GM18870 (cell line): ENCODE measurements around the gene H2BW2.
A peak's percentile ranks its signal among the peaks of the same experiment; 100 is the strongest.
"Not testable (repeated sequence)": the region's sequence is repeated elsewhere in the genome, so short reads cannot be mapped to it uniquely, and the experiment has no call there.

ENCODE experiments used
- ATAC-seq: cut with Tn5 transposase; IDR thresholded peaks from one replicate; pipeline ENCODE4 v1.9.1; 2021; ENCODE audit warnings: moderate library complexity; ENCODE audit not compliant: unreplicated experiment

H2BW2 gene

GRCh38 chrX:104039689-104040505 is at the start of gene H2BW2:
Gene H2BW2, plus strand, starts transcription at chrX:104039956. Its CDS starts 39 bp downstream, at chrX:104039995.
- ATAC-seq: no peak

DNA sequence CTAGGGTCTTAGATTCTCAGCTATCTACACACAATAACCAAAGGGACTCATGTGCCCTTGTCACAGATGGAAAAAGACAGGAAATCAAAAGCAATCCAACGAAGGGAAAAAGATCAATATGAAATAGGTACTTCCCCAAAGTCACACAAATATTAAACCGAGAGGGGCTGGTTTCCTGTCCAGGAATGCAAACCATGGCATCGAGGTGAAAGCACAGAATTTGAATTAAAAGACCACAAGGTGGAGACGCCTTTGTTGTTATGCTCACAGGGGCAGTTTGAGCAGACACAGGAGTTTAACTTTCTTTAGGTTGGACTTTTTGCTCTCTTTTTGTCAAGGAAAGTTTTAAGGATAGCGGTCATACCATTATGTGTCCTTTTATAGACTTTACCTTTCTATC is 40.5 kb upstream of the H2BW2 start:
- peak; percentile 71 for ATAC-seq

DNA sequence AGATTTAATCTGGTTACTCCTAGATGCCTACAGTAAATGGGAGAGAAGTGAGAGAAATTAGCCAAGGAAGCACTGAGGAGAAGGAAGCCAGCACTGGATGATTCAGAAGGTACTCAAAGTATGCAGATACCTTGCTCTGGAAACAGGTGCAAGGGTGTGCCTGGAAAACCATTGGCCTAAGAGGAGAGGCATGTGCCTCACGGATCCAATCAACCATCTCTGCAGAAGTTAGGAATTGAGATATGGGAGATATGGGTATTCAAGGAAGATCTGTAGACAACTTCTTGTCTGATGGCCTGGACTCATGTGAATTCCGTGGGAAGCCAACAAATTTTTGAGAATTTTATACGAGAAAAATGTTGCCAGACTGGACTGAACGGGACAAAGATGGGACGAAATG is 30.9 kb upstream of the H2BW2 start:
- no peak for ATAC-seq

DNA sequence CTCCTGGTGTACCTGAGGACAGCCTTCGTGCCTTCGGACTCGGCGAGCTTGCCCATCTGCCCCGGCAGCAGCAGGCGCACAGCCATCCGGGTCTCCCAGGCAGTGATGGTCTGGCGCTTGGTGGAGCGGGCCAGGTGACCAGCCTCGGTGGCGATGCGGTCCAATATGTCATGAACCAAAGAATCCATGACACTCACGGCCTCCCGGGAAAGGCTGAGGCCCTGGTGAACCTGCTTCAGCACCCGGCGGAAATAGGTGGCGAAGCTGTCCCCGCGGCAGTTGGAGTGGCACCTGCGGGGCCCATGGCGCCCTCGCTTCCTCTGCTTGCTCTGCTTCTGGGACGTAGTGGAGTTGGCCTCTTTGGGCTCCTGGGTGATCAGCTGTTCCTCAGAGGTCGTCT is 26.6 kb upstream of the H2BW2 start:
- no peak for ATAC-seq

DNA sequence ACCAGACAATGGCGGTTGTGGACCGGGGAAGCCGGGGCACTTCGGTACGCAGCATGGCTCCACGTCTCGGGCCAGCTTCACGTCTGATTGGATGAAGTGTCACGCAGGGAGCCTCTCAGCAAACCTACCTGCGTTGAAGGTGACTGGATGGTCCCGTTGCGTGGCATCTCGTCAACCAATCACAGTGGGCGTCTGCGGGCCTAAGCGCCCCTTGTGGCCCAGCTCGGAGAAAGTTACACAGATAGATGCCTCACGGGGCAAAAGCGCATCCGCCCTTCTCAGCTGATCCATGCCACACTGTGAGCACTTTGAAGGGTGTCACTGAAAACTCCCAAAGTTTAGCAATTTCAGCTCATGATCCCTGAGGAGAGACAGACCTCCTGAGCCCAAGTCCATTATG is 26.1 kb upstream of the H2BW2 start, which contains the start of gene H2BW1:
Gene H2BW1, minus strand, starts transcription at position 103 of the 400 bp plus-strand sequence. CDS start 132 bp downstream, outside the sequence.
- no peak for ATAC-seq

DNA sequence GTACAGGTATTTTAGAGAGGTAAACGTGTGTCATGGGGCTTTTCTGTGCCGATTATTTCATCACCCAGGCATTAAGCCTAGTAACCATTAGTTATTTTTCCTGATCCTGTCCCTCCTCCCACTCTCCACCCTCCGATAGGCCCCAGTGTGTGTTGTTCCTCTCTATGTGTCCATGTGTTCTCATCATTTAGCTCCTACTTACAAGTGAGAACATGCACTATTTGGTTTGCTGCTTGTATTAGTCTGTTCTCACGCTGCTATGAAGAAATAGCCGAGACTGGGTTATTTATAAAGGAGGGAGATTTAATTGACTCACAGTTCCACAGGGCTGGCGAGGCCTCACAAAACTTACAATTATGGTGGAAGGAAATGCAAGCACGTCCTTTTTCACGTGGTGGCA is 24.2 kb upstream of the H2BW2 start:
- not testable (repeated sequence) for ATAC-seq

DNA sequence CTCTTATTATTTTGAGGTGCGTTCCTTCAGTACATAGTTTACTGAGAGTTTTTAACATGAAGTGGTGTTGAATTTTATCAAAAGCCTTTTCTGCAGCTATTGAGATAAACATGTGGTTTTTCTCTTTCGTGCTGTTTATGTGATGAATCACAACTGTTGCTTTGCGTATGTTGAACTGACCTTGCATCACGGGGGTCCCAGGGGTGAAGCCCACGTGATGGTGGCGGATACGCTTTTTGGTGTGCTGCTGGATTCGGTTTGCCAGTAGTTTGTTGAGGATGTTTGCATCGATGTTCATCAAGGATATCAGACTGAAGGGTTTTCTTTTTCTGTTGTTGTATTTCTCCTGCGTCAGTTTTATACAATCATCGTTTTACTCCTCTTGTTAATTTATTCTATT is 21.6 kb upstream of the H2BW2 start:
- no peak for ATAC-seq

DNA sequence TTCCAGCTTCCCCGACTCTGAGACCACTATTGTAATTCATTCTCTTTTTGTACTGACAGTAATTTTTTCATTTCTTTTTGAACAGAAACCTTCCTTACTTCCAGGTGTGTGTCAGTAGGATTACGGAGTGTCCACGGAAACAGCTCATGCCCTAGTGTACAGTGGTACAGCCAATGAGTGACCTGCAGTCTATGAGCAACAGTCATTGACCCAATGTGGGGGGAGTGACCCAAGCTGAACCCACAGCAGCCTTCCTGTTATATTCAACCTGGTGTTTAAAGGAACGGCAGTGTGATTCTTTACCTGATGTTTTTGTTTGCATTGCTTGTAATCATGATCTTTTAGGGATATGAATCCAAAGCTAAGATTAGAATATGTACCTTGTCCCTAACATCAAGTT is 1.2 kb downstream of the H2BW2 start:
- no peak for ATAC-seq

DNA sequence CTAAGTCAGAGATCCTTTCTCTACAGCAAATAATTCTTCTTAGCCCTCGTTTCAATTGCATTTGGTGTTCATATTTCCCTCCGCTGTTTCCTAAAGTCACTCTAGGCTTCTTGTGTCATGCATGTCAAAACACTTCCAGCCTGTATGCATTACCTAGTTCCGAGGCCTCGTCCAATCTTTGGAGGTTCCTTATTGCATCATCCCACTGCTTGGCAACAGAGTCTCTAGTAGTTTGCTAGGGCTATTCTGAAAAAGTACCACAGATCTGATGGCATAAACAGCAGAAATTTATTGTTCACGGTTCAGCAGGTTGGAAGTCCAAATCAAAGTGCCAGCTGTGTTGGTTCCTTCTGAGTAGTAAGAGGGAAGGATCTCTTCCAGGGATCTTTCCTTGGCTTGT is 5.9 kb downstream of the H2BW2 start:
- no peak for ATAC-seq

DNA sequence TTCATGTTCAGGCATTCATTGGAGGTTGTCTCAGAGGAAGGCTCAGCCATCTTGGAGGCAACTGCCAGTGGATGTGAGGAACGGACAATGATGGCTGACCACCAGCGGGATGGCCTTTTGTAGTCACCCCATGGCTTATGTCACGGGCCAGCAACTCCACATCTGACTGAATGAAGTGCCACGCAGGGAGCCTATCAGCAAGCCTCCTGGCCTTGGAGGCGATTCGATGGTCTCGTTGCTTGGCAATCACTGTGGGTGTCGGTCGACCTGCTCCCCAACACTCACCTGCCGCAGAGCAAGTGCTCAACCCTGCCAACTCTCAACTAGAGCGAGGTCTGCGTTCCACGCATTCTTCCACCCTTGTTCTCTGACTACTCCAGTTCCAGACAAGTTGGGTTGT is 7.4 kb downstream of the H2BW2 start:
- ATAC-seq: no peak

DNA sequence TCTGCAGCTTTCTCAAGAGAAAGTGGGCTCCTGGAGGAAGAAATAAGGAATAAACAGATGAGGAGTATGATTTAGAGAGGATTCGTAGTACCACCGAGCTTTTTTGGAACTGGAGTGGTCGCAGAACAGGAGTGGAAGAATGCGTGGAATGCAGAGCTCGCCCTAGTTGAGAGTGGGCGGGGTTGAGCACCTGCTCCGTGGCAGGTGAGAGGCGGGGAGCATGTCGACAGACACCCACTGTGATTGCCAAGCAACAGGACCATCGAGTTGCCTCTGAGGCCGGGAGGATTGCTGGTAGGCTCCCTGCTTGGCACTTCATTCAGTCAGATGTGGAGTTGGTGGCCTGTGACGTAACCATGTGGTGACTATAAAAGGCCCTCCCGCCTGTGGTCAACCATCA is 15.2 kb downstream of the H2BW2 start:
- ATAC-seq: not testable (repeated sequence)

GRCh38 chrX:104062636-104063035 is 22.9 kb downstream of the H2BW2 start:
- not testable (repeated sequence) for ATAC-seq

- peak; percentile 60 for ATAC-seq
These were observed 36.2 kb downstream of the H2BW2 start, which contains the start of gene TMSB15C for GRCh38 chrX:104075778-104076445. Gene TMSB15C, minus strand, starts transcription at chrX:104076236.

- not testable (repeated sequence) for ATAC-seq
These were observed 38.1 kb downstream of the H2BW2 start for GRCh38 chrX:104077854-104078253.

DNA sequence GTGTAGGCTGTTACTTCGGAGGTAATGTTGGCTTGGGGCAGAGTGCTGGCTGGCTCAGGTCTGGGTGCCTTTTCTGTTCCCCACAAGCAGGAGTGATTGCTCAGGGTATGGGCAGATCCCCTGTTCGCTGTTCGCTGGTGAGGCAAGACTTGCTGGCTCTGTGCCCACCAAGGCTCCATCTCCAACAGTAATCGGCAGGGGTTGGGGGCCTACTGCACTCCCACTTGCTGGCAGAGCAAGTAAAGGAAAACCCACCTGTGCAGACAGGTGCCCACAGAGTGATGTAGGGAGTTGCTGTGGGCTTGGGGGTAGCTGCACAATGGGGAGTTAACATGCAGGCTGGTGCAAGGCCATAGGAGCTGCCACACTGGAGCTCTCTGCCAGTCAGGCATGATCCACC is 44.3 kb downstream of the H2BW2 start:
- ATAC-seq: no peak

- no peak for ATAC-seq
These were observed 45.0 kb downstream of the H2BW2 start for GRCh38 chrX:104084534-104085277.

GRCh38 chrX:104085477-104085876 is 45.7 kb downstream of the H2BW2 start:
- no peak for ATAC-seq

DNA sequence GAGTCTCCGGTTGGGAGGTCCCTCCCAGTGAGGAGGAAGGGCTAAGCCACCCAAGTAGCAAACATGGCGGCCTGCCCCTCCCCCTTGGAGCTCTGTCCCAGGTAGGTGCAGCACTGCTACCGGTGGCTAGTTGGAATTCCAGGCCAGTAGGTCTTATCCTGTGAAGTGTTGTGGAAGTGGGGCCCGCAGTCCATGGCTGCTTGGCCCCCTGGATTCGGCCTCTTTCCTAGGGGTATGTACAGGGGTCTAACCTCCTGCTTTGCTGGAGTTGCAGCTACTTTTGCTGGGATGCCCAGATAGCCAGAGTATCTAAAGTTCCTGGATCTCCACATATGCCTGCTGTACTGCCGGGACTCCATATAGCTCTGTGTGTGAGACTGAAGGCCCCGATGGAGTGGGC is 46.2 kb downstream of the H2BW2 start:
- no peak for ATAC-seq
